ENCODE data around the gene RNF26. TPM values are rescaled to one million over a fixed set of nuclear protein-coding genes. Genes with fewer than 3 reads are reported as not detected.

Gene RNF26
- polyA plus RNA-seq (ENCODE audit: insufficient read length in 4 of 4): 10 to 100 TPM; 28.1 to 40.8 (median 32.7) TPM

- DNase-seq (ENCODE audit: low read depth in 4 of 4, low spot score in 2 of 4): peak in 3 of 4 donors; percentile 92 to 99 (median 97)
Measured at GRCh38 chr11:119334174-119334930, at the start of gene RNF26. Gene RNF26, plus strand, starts transcription at chr11:119334527. Its CDS starts 596 bp downstream, at chr11:119335123.

- DNase-seq (ENCODE audit: low read depth in 4 of 4, low spot score in 2 of 4): no peak
Measured at GRCh38 chr11:119285431-119285830, 48.9 kb upstream of the RNF26 start.

- no peak for DNase-seq (ENCODE audit: low read depth in 4 of 4, low spot score in 2 of 4)
Measured at GRCh38 chr11:119288219-119288618, 46.1 kb upstream of the RNF26 start.

DNA sequence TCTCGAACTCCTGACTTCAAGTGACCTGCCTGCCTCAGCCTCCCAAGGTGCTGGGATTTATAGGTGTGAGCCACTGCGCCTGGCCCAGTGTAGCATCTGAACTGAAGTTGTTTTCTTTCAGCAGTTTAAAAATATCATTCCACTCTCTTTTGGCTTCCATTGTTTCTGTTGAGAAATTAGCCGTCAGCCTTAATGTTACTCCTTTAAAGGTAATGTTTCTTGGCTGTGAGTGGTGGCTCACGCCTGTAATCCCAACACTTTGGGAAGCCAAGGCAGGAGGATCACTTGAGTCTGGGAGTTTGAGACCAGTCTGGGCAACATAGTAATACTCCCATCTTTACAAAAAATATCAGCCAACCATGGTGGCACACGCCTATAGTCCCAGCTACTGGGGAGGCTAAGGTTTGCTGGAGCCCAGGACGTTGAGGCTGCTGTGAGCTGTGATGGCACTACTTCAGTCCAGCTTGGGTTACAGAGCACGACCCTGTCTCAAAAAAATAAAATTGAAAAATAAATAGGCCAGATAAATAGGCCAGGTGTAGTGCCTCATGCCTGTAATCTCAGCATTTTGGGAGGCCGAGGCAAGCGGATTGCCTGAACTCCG, 43.3 kb upstream of the RNF26 start:
- DNase-seq (ENCODE audit: low read depth in 4 of 4, low spot score in 2 of 4): no peak

- no peak for DNase-seq (ENCODE audit: low read depth in 4 of 4, low spot score in 2 of 4)
Measured at GRCh38 chr11:119293461-119293860, 40.9 kb upstream of the RNF26 start.

DNA sequence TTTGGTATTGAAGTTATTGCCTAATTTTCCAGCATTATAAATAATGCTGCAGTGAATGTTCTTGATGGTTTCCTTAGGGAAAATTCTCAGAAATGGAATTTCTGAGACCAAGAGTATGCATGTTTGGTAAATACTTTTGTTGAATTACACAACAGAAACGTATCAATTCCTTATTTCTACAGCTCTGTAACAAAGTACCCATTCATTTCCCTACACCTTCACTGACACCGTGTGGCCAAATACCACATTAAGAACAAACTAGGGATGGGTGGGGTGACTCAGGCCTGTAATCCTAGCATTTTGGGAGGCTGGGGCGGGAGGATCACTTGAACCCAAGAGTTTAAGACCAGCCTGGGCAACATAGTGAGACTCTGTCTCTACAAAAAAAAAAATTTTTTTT, 39.1 kb upstream of the RNF26 start:
- DNase-seq (ENCODE audit: low read depth in 4 of 4, low spot score in 2 of 4): no peak

DNA sequence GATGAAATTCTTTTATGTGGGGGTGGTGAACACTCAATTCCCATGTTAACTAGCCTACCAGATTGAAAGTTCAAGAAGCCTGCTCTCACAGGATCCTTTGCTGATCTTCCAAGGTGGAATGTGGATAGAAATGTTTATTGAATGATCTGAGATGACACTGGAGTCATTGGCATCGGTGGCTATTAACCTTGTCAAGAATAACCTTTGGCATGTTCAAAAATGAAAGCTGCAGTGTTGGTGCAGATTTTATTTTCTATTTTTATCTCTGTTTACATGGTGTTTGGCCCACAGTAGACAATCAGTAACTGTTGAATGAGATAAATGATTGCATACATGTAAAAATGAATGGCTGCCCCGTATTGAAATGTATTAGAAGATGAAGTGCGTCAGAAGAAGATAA, 36.4 kb upstream of the RNF26 start:
- DNase-seq (ENCODE audit: low read depth in 4 of 4, low spot score in 2 of 4): no peak

- DNase-seq (ENCODE audit: low read depth in 4 of 4, low spot score in 2 of 4): no peak
Measured at GRCh38 chr11:119298726-119299125, 35.6 kb upstream of the RNF26 start.

DNA sequence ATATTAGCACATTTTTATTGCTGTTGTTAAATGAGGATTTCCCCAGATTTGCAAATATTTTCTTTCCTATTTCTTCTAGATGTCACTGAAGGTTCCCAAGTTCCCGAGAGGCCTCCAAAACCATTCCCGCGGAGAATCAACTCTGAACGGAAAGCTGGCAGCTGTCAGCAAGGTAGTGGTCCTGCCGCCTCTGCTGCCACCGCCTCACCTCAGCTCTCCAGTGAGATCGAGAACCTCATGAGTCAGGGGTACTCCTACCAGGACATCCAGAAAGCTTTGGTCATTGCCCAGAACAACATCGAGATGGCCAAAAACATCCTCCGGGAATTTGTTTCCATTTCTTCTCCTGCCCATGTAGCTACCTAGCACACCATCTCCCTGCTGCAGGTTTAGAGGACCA, 34.9 kb upstream of the RNF26 start:
- no peak for DNase-seq (ENCODE audit: low read depth in 4 of 4, low spot score in 2 of 4)

DNA sequence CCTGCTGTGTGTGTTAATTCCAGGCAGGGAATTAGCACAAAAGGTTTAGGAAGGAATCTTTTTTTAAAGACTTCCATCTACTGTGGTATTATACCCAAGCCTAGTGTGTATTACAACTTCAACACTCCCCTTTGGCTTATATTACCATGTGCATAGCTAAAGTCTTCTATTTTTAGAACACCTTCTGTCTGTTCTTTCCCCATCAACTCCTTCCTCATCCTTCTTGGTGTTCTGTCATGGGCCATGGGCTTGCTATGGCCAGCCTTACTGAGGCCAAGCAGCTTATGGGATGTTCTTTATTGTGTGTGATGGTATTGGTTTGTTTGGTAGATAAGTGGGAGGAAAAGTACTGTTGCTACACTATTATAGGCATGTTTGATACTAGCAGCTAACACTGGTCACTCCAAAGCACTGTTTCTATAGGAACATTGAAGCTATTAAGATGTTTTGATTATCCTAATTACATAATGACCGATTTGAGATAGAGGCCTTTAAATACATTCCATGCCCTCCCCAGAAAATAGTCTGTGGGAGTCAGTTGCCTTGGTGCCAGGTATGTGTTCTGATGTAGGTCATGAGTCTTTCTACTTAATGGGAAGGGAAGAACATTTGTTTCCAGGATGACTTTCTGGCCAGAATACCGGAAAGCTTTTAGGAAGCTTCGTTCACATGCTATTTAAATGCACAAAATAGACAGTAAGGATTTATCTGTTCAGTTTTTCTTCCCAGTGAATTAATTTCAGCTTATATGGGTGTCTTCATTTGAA, 33.9 kb upstream of the RNF26 start:
- no peak for DNase-seq (ENCODE audit: low read depth in 4 of 4, low spot score in 2 of 4)

DNA sequence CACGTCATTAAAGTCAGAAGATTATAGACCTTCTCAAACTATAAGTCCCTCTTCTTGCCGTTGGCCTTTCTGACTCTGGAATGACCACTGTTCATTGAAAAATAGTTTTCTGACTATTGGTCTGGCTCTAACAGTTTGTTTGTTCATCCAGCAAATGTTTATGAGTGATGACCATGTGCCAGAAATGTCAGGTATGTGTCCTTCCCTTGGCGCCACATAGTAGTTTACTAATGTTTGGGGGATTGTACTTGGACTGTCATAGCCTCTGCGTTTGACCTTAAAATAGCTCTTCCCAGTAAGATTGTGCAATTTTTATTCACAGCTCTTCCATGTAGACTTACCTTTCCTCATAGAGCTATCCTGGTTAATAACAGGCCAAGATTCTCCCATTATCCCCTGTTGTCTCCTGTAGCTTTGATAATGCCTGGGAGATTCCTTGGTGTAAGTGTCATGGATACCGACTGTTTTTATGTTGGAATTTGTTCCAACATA, 31.1 kb upstream of the RNF26 start:
- no peak for DNase-seq (ENCODE audit: low read depth in 4 of 4, low spot score in 2 of 4)

DNA sequence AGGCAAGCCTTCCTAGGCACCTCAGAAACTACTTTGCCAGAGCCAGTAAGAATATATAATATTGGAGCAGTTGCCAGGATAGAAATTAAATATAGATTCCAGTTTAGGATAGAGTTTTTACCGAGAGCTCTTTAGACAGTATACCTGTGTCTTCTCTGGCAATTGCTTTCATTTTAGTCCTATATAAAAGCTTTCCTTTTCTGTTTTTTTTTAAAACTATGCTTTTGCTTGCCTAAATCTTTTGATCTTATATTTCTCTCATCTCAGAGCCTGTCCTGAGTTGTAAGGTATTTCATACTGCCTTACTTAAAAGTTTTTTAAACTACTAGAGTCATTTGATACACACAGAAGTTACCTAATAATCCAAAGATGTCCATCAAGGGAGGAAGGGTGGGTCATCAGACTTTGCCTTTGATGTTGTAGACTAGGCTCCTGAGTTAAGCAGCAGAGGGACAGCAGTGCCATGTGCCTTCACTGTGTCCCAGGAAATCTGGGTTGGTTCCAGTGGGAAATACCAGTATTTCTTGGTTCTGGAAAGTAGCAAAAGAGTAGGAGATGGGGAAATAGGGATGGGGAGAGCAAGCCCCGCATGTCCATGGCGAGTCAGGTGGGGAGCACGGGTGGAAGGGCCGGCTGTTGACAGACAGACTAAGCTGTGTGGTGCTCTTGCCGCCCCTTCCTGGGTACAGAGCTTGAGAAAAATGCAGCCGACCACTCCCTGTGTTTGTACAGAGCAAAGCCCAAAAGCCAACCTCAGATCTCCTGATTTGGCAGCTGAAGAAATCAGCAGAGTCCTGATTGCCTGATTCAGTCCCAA, 28.6 kb upstream of the RNF26 start:
- DNase-seq (ENCODE audit: low read depth in 4 of 4, low spot score in 2 of 4): no peak

GRCh38 chr11:119306373-119306890, 27.9 kb upstream of the RNF26 start:
- no peak for DNase-seq (ENCODE audit: low read depth in 4 of 4, low spot score in 2 of 4)

- DNase-seq (ENCODE audit: low read depth in 4 of 4, low spot score in 2 of 4): no peak
Measured at GRCh38 chr11:119307219-119307618, 27.1 kb upstream of the RNF26 start.

DNA sequence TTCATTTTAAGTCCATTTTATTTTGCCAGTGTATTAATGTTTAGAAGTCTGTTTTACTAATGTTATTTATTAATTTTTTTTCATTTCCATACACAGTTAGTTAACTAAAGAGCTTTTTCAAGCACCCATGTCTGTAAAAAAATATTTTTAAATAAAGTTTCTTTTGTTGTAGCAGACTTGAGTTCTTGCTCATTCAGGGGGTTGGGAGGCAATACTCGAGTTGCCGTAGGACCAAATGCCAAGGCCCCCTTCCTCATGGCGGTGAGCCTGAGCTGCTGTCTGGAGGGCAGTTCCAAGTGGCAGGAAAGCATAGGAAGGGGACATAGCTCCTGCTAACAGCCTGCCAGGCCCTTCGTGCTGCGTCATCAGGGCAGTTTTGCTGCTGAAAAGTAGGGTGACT, 26.4 kb upstream of the RNF26 start:
- no peak for DNase-seq (ENCODE audit: low read depth in 4 of 4, low spot score in 2 of 4)

- DNase-seq (ENCODE audit: low read depth in 4 of 4, low spot score in 2 of 4): no peak
Measured at GRCh38 chr11:119309411-119309810, 24.9 kb upstream of the RNF26 start.

GRCh38 chr11:119309953-119310681, 24.2 kb upstream of the RNF26 start:
- DNase-seq (ENCODE audit: low read depth in 4 of 4, low spot score in 2 of 4): no peak

DNA sequence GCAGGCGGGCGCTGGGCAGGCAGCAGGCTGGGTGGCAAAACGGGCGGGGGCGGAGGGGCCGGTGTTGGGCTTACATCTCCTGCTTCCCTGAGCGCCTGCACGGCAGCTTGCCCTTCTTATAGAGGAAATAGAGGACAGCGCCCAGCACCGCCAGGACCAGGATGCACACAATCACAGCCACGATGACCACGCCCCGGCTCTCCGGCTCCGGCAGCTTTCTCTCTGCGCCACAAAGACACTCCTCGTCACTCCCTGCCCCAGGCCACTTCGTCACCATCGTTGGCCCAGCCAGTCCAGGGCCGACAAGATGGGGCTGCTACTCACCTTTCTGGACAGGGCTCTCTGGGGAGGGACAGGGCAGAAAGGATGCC, 23.7 kb upstream of the RNF26 start:
- DNase-seq (ENCODE audit: low read depth in 4 of 4, low spot score in 2 of 4): no peak

DNA sequence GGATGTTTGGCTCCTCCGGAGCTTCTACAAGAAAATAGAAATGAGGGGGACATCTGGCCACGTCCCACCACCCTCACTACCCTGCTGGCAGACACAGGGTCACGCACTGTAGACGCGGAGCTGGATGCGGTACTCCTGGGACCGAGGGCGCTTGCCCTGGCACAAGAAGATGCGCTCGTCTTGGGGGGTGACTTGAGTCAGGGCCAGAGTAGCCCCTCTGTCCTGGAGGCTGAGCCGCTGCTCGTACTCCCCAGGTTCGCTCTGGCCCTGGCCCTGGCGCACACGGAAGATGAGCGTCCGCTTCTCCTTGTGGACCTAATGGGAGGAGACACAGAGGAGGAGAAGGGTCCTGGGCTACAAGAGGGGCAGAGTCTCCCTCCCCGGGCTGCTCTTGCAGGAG, 19.6 kb upstream of the RNF26 start:
- no peak for DNase-seq (ENCODE audit: low read depth in 4 of 4, low spot score in 2 of 4)

Measured in left renal cortex interstitium (tissue), 4 donors.